HS-5 (cell line): ENCODE measurements around the gene NDE1.
"Not testable (repeated sequence)": the region's sequence is repeated elsewhere in the genome, so short reads cannot be mapped to it uniquely, and the experiment has no call there.

ENCODE experiments used
- DNase-seq: peaks from one replicate; pipeline ENCODE4 v3.0.0-alpha.2; 2012; ENCODE audit warnings: low read depth

The NDE1 gene

DNA sequence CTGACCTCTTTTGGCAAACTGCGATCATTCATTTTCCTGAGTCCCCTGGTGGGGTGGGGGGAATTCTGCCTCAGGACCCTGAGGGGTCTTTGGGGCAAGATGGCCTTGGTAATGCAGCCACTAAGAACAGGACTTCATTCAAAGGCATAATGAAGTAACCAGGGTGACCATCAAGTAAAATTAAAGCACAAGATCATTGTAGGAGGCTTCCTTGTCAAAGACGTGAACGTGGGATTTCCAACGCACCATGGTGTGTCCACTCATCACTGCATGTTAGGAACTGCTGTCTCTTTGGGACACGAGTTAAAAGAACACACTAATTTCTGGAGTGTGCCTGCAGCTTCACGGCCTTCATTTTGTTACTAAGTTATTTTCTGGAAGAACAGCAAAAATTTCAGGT, 51.3 kb downstream of the NDE1 start:
- DNase-seq: no peak

DNA sequence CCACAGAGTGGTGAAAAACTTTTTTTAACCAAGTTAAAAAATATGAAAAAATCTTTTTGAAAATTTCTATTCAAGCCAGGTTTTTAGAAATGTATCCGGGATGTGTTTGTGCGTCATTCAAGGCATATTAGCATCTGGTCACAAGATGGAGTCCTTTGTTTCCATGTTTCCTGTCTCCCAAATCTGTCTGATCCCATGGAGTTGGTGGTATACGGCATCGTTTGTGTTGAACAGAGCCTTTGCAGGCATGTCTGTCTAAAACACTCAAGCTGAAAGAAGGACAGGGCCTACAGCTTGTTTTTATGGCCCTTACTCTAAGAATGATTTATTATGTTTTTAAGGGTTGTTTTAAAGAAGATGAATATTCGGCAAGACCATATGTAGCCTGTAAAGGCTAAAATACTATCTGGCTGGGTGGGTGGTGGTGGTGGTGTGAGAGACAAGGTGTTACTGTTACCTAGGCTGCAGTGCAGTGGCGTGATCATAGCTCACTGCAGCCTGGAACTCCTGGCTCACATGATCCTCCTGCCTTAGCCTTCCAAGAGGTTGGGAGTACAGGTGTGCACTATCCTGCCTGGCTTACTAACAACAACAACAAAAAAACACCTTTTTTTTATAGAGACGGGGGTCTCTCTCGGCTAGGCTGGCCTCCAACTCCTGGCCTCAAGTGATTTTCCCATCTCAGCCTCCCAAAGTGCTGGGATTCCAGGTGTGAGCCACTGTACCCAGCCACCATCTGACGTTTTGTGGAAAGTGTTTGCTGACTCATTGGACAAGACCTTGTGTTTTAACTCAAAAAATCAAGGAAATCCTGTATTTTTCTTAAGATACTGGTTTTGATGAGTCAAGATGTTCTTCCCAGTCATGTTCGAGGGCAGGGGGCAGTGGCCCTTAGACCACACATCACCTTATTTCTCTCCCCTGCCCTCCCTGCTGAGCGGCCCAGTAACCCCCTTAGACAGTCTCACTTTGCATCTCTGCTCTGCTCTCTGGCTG, 52.2 kb downstream of the NDE1 start:
- DNase-seq: no peak

DNA sequence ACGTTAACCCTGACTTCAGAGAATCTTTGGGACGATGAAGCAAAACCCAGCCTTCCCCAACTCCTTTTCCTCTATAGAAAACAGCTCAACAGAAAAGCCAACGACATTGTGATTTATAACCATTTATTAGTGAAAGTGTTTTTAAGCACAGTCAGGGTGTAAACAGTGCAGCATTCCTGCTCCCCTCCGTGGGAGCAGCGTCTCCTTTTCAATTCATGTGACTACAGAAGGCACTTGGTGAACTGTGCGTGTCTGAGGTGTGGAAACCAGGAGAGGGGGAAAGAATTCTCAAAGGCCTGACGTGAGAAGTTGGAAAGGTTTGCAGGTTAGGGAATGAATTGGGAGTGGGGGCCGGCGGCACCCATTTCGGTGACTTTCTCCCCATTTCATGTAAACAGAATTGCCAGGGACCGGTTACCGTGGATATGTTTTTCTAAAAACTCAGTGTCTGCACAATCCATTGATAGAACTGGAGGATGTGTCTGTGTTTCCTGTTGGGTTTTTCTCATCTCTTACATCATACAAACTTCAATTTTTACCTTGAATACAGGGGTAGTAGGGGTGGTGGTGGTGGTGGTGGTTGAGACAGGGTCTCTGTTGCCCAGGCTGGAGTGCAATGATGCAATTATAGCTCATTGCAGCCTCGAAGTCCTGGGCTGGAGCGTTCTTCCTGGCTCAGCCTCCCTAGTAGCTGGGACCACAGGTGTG, 53.1 kb downstream of the NDE1 start:
- no peak for DNase-seq

DNA sequence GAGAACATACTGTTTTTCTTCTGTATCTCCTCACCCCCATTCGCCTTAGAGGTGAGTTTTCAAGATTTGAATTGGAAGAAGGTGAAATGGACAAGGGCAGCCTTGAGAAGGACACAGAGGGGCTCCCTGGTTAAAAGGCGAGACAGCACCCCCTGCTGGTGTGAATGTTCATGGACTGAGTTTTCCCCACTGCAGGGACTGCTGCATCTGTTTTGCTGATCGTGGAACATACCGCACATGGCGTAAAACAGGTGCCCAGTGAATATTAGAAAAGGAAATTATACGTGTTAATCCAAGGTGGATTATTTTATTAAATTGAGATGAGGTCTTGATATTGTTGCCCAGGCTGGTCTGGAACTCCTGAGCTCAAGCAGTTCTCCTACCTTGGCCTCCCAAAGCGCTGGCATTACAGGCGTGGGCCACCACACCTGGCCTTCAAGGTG, 54.5 kb downstream of the NDE1 start:
- DNase-seq: peak; percentile 22

DNA sequence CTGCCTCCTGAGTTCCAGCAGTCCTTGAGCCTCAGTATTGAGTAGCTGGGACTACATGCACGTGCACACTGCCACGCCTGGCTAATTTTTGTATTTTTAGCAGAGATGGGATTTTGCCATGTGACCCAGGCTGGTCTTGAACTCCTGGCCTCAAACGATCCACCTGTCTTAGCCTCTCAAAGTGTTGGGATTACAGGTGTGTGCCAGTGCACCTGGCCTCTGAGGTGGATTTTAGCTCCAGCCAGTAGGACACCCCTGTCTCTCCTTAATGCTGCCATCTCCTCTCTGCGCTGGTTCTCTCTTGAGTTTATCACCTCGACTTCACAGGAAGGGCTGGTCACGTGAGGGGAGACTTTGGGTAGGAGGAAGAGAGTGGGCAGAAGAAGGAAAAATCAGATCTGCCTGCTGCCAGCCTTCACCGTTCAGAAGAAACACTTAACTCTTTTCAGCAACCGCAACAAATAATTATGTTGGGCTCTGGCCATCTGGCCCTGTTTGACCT, 55.1 kb downstream of the NDE1 start:
- no peak for DNase-seq

DNA sequence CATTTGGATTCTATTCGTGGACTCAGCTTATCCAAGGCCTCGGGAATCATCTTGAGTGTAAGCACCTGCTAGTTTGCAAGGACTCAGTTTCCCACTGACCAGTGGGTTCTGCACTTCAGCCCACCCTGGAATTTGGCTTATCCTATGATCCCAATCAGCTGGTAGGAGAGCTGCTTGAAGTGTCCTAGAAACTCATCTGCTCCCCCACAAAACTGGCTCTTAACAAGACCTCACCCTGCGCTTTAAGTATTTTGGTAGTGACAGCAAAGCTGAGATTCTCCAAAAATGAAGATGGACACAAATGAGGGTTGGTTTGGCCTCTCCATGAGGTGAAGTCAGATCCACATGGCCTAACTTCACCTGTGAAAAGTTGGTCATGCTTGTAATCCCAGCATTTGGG, 57.3 kb downstream of the NDE1 start:
- DNase-seq: no peak

DNA sequence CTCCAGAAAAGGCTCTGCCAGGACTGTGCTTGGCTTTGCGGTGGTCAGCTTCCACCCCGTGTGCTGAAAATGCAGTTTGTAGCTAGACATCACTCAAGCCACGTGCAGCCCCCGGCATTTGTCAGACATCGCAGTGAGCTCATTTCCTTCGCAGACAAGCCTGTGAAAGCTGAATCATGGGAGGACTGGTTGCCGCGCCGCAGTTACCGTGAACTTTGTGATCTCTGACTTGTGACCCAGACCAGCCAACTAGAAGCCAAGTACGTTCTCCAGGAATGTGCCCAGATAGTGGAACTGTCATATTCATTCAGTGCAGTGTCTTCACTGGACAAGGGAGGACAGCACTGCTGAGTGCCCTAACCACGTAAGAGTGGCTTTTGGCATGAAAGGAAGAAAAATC, 58.1 kb downstream of the NDE1 start:
- no peak for DNase-seq

DNA sequence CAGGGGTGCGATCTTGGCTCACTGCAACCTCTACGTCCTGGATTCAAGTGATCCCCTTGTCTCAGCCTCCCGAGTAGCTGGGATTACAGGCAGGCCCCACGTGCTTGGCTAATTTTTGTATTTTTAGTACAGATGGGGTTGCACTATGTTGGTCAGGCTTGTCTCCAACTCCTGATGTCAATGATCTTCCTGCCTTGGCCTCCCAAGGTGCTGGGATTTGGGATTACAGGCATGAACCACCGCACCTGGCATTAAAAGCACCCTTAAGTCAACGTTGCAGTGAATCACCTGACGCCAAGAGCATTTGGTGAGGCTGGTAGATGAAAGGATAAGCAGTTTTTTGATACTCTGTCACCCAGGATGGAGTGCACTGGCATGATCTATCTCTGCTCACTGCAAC, 59.0 kb downstream of the NDE1 start:
- DNase-seq: no peak

DNA sequence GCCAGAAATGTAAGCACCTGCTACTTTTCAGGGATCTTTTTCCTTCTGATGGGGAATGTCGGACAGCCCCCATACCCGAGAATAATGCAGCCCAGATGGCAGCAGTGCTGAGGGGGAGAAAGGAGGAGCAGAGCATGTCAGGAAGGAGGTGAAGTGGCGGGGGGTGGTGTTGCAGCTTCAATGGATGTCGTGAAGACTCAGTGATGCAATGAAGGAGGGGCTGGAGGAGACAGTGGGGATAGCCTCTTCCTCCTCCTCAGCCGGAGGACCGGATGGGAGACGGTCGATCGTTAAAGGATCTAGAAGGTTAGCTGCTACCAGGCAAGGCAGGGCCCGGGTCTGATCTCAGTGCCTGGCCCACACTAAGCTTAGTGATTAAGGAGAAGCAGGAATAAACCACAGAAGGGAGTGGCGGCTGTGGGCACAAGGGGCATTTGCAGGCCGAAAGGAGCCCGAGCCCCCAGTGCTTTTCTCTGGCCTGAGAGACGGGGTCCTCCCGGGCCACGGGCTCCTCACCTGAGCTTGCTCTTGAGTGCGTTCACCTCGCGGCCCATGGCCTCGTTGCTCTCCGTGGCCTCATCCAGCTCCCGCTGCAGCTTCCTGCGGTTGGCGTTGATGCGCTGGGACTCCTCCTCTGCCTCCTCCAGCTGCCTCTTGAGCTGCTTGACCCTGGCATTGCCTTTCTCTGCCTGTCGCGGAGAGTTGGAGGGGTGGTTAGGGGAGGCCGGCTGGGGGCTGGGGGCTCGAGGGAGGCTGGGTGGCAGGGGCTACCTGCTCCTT, 64.5 kb downstream of the NDE1 start:
- no peak for DNase-seq

DNA sequence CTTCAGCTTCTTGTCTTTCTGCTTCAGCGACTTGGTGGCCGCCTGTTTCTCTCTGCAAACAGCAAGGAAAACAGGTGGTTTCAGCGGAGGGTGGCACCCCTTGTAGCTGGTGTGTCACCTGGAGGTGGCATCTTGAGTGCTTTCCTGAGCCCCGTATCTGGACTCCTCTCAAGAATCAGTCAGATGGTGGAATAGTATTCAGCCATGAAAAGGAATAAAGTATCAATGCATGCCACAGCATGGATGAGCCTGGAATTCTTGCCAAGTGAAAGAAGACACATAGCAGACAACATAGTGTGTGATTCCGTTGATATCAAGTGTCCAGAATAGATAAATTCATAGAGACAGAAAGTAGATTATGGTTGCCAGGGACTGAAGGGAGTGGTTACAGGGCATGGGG, 65.2 kb downstream of the NDE1 start:
- DNase-seq: no peak

DNA sequence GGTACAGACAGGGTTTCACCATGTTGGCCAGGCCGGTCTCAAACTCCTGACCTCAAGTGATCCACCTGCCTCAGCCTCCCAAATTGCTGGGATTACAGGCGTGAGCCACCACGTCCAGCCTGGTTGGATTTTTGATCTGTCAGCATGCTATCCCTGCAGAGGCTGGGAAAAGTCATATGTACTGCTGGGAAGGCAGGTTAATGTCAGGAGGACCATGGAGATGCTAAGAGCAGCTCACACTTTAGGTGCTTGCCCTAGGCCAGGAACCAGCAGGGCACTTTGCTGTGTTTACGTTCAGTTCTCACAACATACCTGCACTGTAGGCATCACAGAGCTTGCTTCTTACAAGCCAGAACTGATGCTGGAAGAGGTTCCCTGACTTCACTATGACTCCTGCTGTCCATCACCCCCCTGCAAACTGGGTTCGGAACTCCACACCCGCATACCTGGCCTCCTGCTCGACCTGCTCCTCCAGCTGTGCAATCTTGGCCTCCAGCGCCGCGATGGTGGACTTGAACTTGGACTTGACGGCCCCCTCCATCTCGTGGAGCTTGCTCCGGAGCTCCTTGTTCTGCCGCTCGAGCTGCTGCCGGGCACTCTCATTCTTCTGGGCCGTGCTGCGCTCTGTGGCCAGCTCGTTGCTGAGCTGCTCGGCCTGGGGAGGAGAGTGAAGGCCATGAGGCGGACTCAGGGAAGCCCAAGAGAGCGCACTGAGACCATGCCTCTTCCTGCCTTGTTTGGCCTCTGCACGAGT, 66.8 kb downstream of the NDE1 start:
- DNase-seq: no peak

DNA sequence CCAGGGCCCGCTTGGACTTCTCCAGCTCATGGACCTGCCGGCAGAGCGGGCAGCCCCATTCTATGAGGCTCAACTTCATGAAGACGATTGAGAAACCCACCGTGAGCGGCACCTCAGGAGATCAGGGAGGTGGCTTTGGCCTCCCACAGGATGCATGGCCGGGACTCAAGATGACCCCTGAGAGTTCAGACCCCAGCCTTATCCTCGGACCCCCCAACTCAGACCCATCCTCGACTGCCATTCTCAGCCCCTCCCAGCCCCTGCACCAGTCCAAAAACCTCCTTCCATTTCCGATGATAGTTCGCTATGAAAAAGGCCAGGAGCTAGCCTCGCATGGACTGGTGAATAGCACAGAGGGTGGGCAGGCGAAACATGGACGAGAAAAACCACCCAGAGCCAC, 71.0 kb downstream of the NDE1 start:
- no peak for DNase-seq

DNA sequence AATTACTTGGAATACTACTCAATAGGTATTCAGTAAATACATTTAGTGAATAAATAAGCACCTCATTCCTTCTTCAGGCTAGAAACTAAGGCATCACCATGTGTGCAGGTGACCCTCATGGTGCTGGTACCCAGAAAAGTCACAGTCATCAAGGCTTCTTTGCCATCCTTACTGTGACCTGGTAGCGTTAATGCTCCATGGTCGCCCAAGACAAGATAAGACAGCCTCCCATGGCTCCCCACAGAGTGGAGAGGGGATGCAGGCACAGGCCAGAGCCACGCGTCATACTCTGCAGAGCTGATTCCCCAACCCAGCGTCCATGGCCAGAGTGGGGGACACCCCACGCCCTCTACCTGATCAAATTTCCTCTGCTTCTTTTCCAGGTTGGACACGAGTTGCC, 73.8 kb downstream of the NDE1 start:
- DNase-seq: no peak

DNA sequence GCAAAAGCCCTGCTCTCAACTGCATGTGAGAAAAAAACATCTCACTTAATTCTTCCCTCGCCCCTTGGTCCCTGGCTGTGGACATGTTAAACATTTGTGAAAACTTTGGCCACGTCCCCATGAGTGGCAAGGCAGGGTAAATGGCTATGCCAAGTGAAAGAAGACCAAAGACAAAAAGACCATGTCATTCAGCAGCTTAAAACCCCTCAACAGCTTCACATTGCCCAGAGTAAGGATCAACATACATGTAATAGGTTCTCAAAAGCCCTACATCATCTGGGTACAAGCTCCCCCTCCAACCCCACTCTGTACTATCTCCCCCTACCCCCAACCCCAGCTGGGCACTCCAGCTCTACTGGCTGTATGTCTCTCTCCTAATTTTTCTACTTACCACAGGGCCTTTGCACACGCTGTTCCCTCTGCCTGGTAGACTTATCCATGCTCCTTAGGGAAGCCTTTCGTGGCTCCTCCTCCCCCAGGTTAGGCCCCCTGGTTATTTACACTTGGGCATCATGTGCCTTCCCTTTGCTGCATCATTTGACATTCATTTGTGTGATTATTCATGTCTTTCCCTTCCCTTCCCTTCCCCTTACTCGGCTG, 75.7 kb downstream of the NDE1 start:
- no peak for DNase-seq

DNA sequence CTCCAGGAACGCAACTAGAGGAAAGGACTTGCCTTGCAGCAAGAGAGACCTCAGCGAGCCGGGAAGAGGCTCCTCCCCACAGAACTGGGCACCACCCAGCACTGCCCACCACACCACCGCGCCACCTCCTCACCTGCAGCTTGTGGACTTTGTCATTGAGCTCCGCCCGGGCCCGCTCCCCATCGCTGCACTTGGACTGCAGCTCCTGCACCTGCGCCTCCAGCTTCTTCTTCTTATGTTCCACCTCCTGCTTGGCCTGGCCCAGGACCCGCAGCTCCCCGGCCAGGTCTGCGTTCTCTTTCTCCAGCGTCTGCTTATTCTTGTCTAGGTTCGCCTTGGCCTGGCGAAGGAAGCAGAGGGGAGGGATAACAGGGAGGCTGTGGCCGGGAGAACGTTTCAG, 76.7 kb downstream of the NDE1 start:
- no peak for DNase-seq

DNA sequence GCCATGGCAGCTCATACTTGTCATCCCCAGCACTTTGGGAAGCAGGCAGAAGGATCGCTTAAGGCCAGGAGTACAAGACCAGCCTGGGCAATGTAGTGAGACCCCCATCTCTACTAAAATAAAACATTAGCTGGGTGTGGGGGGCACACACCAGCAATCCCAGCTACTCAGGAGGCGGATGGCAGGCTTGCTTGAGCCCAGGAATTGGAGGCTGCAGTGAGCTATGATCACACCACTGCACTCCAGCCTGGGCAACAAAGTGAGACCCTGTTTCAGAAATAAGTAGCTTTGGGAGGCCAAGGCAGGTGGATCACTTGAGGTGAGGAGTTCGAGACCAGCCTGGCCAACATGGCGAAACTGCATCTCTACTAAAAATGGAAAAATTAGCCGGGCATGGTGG, 77.7 kb downstream of the NDE1 start:
- not testable (repeated sequence) for DNase-seq

DNA sequence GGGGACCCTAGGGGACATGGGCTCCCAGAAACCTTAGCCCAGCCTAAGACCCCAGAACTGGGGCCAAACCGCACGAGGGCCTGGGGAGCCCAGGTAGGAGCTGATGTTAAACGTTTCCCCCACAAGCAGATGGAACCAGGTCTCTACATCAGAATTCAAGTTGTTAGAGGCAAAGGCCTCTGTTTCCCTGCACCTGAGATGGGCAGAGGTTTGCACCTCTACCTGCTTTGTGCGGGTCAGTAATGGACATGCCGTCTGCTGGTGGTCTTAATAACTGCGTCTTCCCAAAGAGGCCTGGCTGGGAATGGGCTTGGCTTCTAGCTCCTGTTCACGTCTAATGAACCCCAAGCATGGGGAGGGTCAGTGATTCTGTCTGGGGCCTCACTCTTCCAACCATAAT, 79.1 kb downstream of the NDE1 start:
- no peak for DNase-seq

DNA sequence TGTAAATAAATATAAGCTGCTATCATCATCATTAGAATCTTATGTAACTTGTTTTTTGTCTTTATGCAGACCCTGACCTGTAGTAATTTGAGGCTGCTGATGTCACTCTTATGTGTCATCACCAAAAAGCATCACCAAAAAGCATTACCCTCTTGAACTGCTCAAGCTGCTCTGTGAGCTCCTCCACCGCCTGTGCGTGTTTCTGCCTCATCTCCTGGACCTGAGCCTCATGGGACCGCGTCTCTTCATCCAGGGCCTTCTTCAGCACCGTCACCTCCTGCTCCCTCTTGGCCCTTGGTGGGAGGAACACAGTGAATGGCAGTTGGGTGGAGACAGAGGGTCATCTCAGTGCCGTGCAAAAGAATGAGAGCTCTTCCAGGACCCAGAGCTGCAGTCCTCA, 82.4 kb downstream of the NDE1 start:
- no peak for DNase-seq

DNA sequence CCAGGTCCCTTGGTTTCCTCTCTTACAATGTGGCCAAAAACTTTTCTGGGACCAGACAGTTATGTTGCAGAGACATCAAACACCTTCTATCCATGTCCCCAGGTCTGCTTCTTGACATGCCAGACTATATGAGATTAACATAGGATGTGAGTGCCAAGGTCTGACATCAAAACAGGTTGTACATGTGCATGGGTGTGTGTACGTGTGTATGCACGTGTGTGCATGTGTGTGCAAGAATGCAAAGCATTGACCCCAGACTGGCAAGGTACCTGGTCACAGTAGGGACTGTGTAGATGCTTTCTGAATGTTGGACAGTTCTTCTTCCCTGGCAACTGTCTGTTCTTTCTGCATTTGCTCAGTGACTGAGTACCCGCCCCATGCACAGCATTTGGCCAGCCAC, 85.6 kb downstream of the NDE1 start:
- DNase-seq: no peak

DNA sequence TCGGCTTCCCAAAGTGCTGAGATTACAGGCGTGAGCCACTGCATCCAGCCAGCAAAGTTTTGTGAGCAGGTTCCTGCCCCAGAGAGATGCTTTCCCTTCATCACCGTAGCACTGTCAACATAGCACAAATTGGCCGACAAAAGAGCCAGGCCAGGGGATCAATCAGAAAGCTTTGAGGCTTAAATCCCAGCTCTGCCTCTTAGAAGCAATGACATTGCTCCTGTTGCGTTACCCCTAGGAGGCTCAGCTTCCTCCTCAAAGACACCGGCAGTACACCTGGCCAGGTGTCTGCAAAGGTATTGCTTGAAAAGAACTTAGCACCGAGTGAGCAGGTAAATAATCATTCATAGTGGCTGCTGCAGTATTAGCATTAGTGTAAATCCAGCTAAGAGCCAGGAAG, 86.5 kb downstream of the NDE1 start:
- DNase-seq: no peak

DNA sequence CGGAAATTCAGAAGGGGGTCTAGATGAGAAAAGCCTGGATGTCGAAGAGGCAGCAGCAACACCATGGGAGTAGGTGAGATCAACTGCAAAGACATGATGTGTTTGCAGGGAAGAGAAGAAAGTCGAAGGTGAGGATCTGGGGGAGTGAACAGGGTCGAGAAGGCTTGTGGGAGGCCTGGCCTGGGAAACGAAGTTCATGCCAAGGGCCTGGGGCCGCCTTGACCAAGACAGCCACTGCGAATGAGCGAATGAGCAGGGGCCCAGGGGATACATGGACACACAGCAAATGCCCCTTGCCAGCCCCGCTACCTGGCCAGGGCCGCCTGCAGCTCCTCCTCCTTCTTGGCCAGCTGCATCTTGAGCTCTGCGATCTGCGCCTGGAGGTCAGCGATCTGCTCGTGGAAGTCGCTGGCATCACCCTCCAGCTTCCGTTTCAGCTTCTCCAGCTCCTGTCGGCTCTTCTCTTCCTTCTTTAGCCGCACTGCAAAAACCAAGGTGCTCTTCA, 87.1 kb downstream of the NDE1 start:
- DNase-seq: no peak
